Mesendoderm (in vitro differentiated cells): Measurements from ENCODE around the gene MTR.

ENCODE experiments used
- DNase-seq: peaks from one replicate; pipeline ENCODE4 v3.0.0; 2013
- H2AK5ac ChIP-seq: 2 replicates; pipeline ENCODE4 v1.6.1; 2013; ENCODE audit warnings: low read length, inconsistent platforms
- H2BK120ac ChIP-seq: 2 replicates; pipeline ENCODE4 v1.6.1; 2013; ENCODE audit warnings: low read depth, mild to moderate bottlenecking, low read length, moderate library complexity, mixed read lengths
- H2BK15ac ChIP-seq: replicated peaks from 2 replicates; pipeline ENCODE4 v1.6.1; 2013; ENCODE audit warnings: low read depth, mild to moderate bottlenecking, moderate library complexity
- H2BK5ac ChIP-seq: 2 replicates; pipeline ENCODE4 v1.6.1; 2013; ENCODE audit warnings: low read length, inconsistent platforms
- H3K18ac ChIP-seq: 2 replicates; pipeline ENCODE4 v1.6.1; 2013; ENCODE audit warnings: mild to moderate bottlenecking, low read length, mixed read lengths
- H3K23ac ChIP-seq: one replicate; pipeline ENCODE4 v1.6.1; 2013; ENCODE audit warnings: low read length
- H3K27ac ChIP-seq: 2 replicates; pipeline ENCODE4 v1.5.1; 2013; ENCODE audit warnings: low read depth, mild to moderate bottlenecking, inconsistent platforms, low read length, moderate library complexity
- H3K27me3 ChIP-seq: 2 replicates; pipeline ENCODE4 v1.6.1; 2013; ENCODE audit warnings: low read length, control low read depth, mild to moderate bottlenecking, inconsistent platforms; ENCODE audit not compliant: insufficient read depth, poor library complexity
- H3K36me3 ChIP-seq: 2 replicates; pipeline ENCODE4 v1.6.1; 2013; ENCODE audit warnings: low read length, inconsistent platforms; ENCODE audit not compliant: control insufficient read depth, insufficient read depth
- H3K4ac ChIP-seq: one replicate; pipeline ENCODE4 v1.6.1; 2013; ENCODE audit warnings: low read depth, mild to moderate bottlenecking, low read length, moderate library complexity
- H3K4me1 ChIP-seq: 2 replicates; pipeline ENCODE4 v1.6.1; 2013; ENCODE audit warnings: low read depth, low read length, inconsistent platforms; ENCODE audit not compliant: control insufficient read depth
- H3K4me2 ChIP-seq: 2 replicates; pipeline ENCODE4 v1.6.1; 2013; ENCODE audit warnings: low read length
- H3K4me3 ChIP-seq: 2 replicates; pipeline ENCODE4 v1.5.1; 2013; ENCODE audit warnings: mild to moderate bottlenecking, low read length
- H3K56ac ChIP-seq: one replicate; pipeline ENCODE4 v1.6.1; 2013; ENCODE audit warnings: low read length
- H3K79me1 ChIP-seq: 2 replicates; pipeline ENCODE4 v1.6.1; 2013; ENCODE audit warnings: low read length, inconsistent platforms
- H3K79me2 ChIP-seq: 2 replicates; pipeline ENCODE4 v1.6.1; 2013; ENCODE audit warnings: mild to moderate bottlenecking, low read length; ENCODE audit not compliant: control insufficient read depth, insufficient read depth
- H3K9ac ChIP-seq: 2 replicates; pipeline ENCODE4 v1.6.1; 2013; ENCODE audit warnings: low read length, inconsistent platforms
- H4K5ac ChIP-seq: one replicate; pipeline ENCODE4 v1.6.1; 2013; ENCODE audit warnings: low read length
- H4K8ac ChIP-seq: one replicate; pipeline ENCODE4 v1.6.1; 2013; ENCODE audit warnings: low read depth, mild to moderate bottlenecking, control low read depth, low read length, moderate library complexity
- WGBS: extraction: QIAGEN DNeasy Blood & Tissue Kit; methylation state at CpG from one replicate; pipeline ENCODE4 v1.1.7; 2013; ENCODE audit warnings: low lambda C conversion rate, missing lambda C conversion rate; ENCODE audit not compliant: insufficient coverage; ENCODE audit errors: extremely low coverage; 5-methylcytosine and 5-hydroxymethylcytosine counted together

The MTR gene

DNA sequence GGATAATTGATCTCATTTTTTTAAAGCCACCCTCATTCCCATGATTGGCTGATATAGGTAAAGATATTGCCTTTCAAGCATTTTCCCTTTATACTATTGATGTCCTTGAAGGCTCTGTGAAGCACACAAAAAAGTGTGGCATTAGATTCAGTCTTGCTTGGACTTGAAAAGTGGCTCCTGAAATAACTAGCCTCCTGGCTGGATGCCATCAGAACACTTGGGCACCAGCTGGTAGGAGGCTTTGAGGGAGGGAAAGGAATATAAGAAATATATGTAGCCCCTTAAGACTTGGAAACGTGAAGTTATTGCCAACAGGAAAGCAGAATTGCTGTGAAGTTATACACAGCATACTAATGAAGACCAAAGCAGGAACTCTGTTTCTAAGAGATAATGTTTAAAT is 14.1 kb downstream of the MTR start:
- no peak overlapping the region for H3K4me3 ChIP-seq
- no peaks in the 10 kb centered on the region for H3K79me2 ChIP-seq
- H3K27ac ChIP-seq: no peak overlapping the region
- H2BK5ac ChIP-seq: no peak overlapping the region
- no peaks in the 10 kb centered on the region for H3K36me3 ChIP-seq
- no peaks in the 10 kb centered on the region for H3K27me3 ChIP-seq
- H3K4me1 ChIP-seq: no peaks in the 10 kb centered on the region
- no peak overlapping the region for H2BK120ac ChIP-seq
- no peak overlapping the region for H4K8ac ChIP-seq
- H3K4ac ChIP-seq: no peak overlapping the region
- no peak overlapping the region for H3K4me2 ChIP-seq
- no peak overlapping the region for H3K23ac ChIP-seq
- no peak for DNase-seq
- no peak overlapping the region for H2AK5ac ChIP-seq
- no CpG with 5 or more reads among the region's 1 CpG for WGBS
- H2BK15ac ChIP-seq: no peak overlapping the region
- no peak overlapping the region for H4K5ac ChIP-seq
- H3K18ac ChIP-seq: no peak overlapping the region
- H3K79me1 ChIP-seq: no peaks in the 10 kb centered on the region
- no peak overlapping the region for H3K56ac ChIP-seq
- H3K9ac ChIP-seq: no peak overlapping the region

- Histone ChIP-seq H3K56ac (no peak overlapping the region), H3K9ac (no peak overlapping the region), H2BK120ac (no peak overlapping the region), H3K4me1 (no peaks in the 10 kb centered on the region), H3K4ac (no peak overlapping the region), H2BK15ac (no peak overlapping the region), H3K4me2 (no peak overlapping the region), H3K27ac (no peak overlapping the region), H3K79me1 (no peaks in the 10 kb centered on the region), H3K4me3 (no peak overlapping the region), H2AK5ac (no peak overlapping the region), H3K27me3 (no peaks in the 10 kb centered on the region), H3K79me2 (no peaks in the 10 kb centered on the region), H3K23ac (no peak overlapping the region), H4K8ac (peak overlapping the region; percentile 56), H2BK5ac (no peak overlapping the region), H4K5ac (no peak overlapping the region), H3K36me3 (no peaks in the 10 kb centered on the region), H3K18ac (no peak overlapping the region)
- 100% methylated on average over 1 of the region's 3 CpGs for WGBS
- DNase-seq: no peak
Observed at GRCh38 chr1:236810018-236810417, 14.9 kb downstream of the MTR start.

GRCh38 chr1:236812334-236813030 is 17.4 kb downstream of the MTR start:
- no peak overlapping the region for H3K4me3 ChIP-seq
- no peak overlapping the region for H3K4ac ChIP-seq
- no peak overlapping the region for H2BK15ac ChIP-seq
- H3K9ac ChIP-seq: no peak overlapping the region
- H3K4me2 ChIP-seq: no peak overlapping the region
- H3K27me3 ChIP-seq: no peaks in the 10 kb centered on the region
- no peak overlapping the region for H3K23ac ChIP-seq
- H4K5ac ChIP-seq: no peak overlapping the region
- no peak overlapping the region for H2BK5ac ChIP-seq
- H4K8ac ChIP-seq: no peak overlapping the region
- no peak overlapping the region for H3K27ac ChIP-seq
- H2AK5ac ChIP-seq: no peak overlapping the region
- DNase-seq: no peak
- H3K18ac ChIP-seq: no peak overlapping the region
- WGBS: no CpG with 5 or more reads among the region's 5 CpGs
- H3K79me1 ChIP-seq: peaks cover 2% of the 10 kb centered on the region
- H2BK120ac ChIP-seq: no peak overlapping the region
- no peak overlapping the region for H3K56ac ChIP-seq
- H3K79me2 ChIP-seq: no peaks in the 10 kb centered on the region
- H3K36me3 ChIP-seq: no peaks in the 10 kb centered on the region
- peaks cover 5% of the 10 kb centered on the region for H3K4me1 ChIP-seq

GRCh38 chr1:236815941-236816340 is 20.8 kb downstream of the MTR start:
- no peak overlapping the region for H3K27ac ChIP-seq
- no peak overlapping the region for H2BK120ac ChIP-seq
- no peaks in the 10 kb centered on the region for H3K36me3 ChIP-seq
- no peak overlapping the region for H2AK5ac ChIP-seq
- no peak overlapping the region for H3K23ac ChIP-seq
- peaks cover 5% of the 10 kb centered on the region for H3K4me1 ChIP-seq
- no peak overlapping the region for H3K4me2 ChIP-seq
- H3K79me2 ChIP-seq: no peaks in the 10 kb centered on the region
- no peaks in the 10 kb centered on the region for H3K27me3 ChIP-seq
- peaks cover 2% of the 10 kb centered on the region for H3K79me1 ChIP-seq
- H3K4me3 ChIP-seq: no peak overlapping the region
- no peak overlapping the region for H2BK15ac ChIP-seq
- H3K18ac ChIP-seq: peak overlapping the region; percentile 75
- no peak overlapping the region for H3K56ac ChIP-seq
- H2BK5ac ChIP-seq: no peak overlapping the region
- no peak overlapping the region for H3K4ac ChIP-seq
- WGBS: no CpG with 5 or more reads among the region's 2 CpGs
- DNase-seq: peak; percentile 96
- H4K5ac ChIP-seq: no peak overlapping the region
- no peak overlapping the region for H4K8ac ChIP-seq
- no peak overlapping the region for H3K9ac ChIP-seq

GRCh38 chr1:236819856-236820255 is 24.8 kb downstream of the MTR start:
- H4K8ac ChIP-seq: no peak overlapping the region
- no CpG with 5 or more reads among the region's 9 CpGs for WGBS
- no peak for DNase-seq
- no peak overlapping the region for H3K27ac ChIP-seq
- peaks cover 2% of the 10 kb centered on the region for H3K79me1 ChIP-seq
- H3K23ac ChIP-seq: no peak overlapping the region
- peaks cover 5% of the 10 kb centered on the region for H3K4me1 ChIP-seq
- H3K79me2 ChIP-seq: no peaks in the 10 kb centered on the region
- peaks cover 3% of the 10 kb centered on the region for H3K36me3 ChIP-seq
- no peak overlapping the region for H3K4ac ChIP-seq
- no peak overlapping the region for H2BK120ac ChIP-seq
- no peak overlapping the region for H3K9ac ChIP-seq
- H3K4me2 ChIP-seq: no peak overlapping the region
- no peaks in the 10 kb centered on the region for H3K27me3 ChIP-seq
- no peak overlapping the region for H3K56ac ChIP-seq
- H2BK5ac ChIP-seq: no peak overlapping the region
- no peak overlapping the region for H3K4me3 ChIP-seq
- no peak overlapping the region for H4K5ac ChIP-seq
- no peak overlapping the region for H2BK15ac ChIP-seq
- H3K18ac ChIP-seq: no peak overlapping the region
- H2AK5ac ChIP-seq: no peak overlapping the region

GRCh38 chr1:236821091-236821627 is 26.1 kb downstream of the MTR start:
- H4K5ac ChIP-seq: no peak overlapping the region
- no peak overlapping the region for H3K9ac ChIP-seq
- no CpG with 5 or more reads among the region's 6 CpGs for whole genome bisulfite sequencing
- no peak overlapping the region for H2BK15ac ChIP-seq
- peaks cover 5% of the 10 kb centered on the region for H3K4me1 ChIP-seq
- H3K23ac ChIP-seq: no peak overlapping the region
- peaks cover 3% of the 10 kb centered on the region for H3K36me3 ChIP-seq
- no peaks in the 10 kb centered on the region for H3K27me3 ChIP-seq
- no peak overlapping the region for H2BK120ac ChIP-seq
- no peak overlapping the region for H3K18ac ChIP-seq
- no peak for DNase-seq
- H3K79me2 ChIP-seq: no peaks in the 10 kb centered on the region
- no peak overlapping the region for H2AK5ac ChIP-seq
- H3K56ac ChIP-seq: no peak overlapping the region
- H3K4me2 ChIP-seq: no peak overlapping the region
- H3K4me3 ChIP-seq: no peak overlapping the region
- H3K4ac ChIP-seq: no peak overlapping the region
- peaks cover 2% of the 10 kb centered on the region for H3K79me1 ChIP-seq
- H4K8ac ChIP-seq: no peak overlapping the region
- no peak overlapping the region for H3K27ac ChIP-seq
- no peak overlapping the region for H2BK5ac ChIP-seq
